AG20443 (cell line): Measurements from ENCODE around the gene MX2.
"Not testable (repeated sequence)": the region's sequence is repeated elsewhere in the genome, so short reads cannot be mapped to it uniquely, and the experiment has no call there.

ENCODE experiments used
- DNase-seq: peaks from one replicate; pipeline ENCODE4 v3.0.0; 2012; ENCODE audit warnings: low spot score, mixed read lengths

MX2 gene

GRCh38 chr21:41411449-41412089 is 49.7 kb downstream of the MX2 start:
- DNase-seq: no peak

GRCh38 chr21:41417505-41417904 is 55.7 kb downstream of the MX2 start:
- DNase-seq: not testable (repeated sequence)

GRCh38 chr21:41418393-41418792 is 56.6 kb downstream of the MX2 start:
- no peak for DNase-seq

- no peak for DNase-seq
Observed at GRCh38 chr21:41418956-41419680, 57.3 kb downstream of the MX2 start.

- peak; percentile 89 for DNase-seq
Observed at GRCh38 chr21:41419921-41420862, 58.4 kb downstream of the MX2 start.

DNA sequence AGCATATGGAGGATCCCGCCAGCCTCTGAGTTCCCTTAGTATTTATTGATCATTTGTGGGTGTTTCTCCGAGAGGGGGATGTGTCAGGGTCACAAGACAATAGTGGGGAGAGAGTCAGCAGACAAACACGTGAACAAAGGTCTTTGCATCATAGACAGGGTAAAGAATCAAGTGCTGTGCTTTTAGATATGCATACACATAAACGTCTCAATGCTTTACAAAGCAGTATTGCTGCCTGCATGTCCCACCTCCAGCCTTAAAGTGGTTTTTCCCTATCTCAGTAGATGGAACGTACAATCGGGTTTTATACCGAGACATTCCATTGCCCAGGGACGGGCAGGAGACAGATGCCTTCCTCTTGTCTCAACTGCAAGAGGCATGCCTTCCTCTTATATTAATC is 59.2 kb downstream of the MX2 start:
- DNase-seq: not testable (repeated sequence)

DNA sequence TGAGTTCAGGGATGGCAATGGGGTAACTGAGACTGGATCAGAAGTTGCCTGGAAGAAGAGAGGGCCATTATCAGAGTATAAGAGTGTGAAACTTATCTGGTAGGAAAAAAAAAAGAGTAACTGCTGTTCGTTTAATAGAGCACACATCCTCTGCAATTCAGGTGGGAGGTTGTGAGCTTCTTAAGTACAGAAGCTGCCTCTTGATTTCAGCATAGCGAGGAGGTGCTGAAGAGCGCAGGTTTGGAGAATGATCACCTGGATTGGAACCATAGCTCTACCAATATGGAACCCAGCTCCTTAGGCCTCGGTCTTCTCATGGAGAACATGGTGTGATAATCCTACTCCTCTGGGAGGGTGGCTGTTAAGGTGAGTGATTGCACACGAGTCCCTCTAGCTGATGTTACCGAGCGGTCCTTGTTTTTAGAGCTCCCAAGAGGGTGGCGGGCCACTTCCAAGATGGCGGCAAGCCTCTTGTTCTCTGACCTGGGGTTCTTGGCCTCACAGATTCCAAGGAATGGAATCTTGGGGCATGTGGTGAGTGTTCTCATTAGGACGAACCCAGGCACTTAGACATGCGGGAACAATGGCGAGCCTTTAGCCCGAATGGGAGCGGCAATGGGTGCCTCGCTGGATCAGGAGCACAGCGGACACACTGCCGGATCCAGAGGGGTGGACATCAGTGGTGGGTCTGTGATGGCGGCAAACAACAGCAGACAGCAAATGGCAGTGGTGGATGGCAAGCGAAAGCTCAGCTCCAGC is 60.9 kb downstream of the MX2 start:
- DNase-seq: no peak

DNA sequence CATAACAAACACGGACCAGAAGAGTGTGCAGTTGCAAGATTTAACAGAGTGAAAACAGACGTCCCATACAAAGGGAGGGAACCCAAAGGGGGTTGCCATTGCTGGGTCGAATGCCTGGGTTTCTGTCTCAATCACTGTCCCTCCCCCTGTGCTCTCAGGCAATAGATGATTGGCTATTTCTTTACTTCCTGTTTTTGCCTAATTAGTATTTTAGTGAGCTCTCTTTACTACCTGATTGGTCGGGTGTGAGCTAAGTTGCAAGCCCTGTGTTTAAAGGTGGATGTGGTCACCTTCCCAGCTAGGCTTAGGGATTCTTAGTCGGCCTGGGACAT is 61.4 kb downstream of the MX2 start:
- not testable (repeated sequence) for DNase-seq

- no peak for DNase-seq
Observed at GRCh38 chr21:41425588-41425953, 63.7 kb downstream of the MX2 start.

GRCh38 chr21:41425954-41426675 is 64.3 kb downstream of the MX2 start, which contains the start of gene MX1:
MX1 (plus strand) TSS chr21:41426239; CDS start chr21:41432071, 5,832 bp downstream.
- peak; percentile 62 for DNase-seq

- no peak for DNase-seq
Observed at GRCh38 chr21:41426676-41427404, 65.0 kb downstream of the MX2 start.

- no peak for DNase-seq
Observed at GRCh38 chr21:41427556-41427955, 65.7 kb downstream of the MX2 start.

DNA sequence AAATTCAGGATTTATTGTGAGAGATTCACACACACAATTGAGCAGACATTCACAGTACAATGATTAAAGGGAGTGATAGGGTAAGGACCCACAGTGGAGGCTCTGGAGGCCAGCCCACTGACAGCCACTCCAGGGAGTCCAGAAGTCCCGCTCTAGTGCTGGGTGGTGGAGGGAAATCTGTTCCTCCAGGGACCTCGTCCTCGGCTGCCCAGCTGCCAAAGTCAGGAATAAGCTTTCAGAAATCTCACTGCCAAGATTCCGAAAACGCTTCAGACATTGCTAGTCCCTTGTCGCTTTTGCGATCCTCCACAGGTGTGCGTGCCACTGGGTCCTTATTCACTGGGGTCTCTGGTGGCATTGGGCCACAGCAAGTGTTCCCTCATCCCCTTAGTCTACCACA is 66.5 kb downstream of the MX2 start:
- DNase-seq: no peak

DNA sequence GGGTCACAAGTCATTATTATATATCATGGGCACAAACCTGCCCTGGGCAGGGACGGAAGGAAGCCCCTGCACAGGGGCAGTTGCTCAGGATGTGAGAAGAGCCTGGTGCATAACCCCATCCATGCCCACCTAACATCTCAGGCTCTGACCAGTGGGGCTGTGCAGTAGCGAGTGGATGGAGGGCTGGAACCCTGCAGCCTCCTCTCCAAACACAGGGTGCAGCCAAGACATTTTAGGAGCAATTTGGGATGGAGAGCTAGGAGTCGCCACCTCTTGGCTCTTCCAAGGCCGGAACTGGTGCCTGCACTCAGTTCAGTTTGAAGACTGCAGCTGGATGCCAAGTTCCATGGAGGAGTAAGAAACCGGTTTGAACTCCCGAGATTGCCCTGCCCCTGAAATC is 67.0 kb downstream of the MX2 start:
- no peak for DNase-seq

DNA sequence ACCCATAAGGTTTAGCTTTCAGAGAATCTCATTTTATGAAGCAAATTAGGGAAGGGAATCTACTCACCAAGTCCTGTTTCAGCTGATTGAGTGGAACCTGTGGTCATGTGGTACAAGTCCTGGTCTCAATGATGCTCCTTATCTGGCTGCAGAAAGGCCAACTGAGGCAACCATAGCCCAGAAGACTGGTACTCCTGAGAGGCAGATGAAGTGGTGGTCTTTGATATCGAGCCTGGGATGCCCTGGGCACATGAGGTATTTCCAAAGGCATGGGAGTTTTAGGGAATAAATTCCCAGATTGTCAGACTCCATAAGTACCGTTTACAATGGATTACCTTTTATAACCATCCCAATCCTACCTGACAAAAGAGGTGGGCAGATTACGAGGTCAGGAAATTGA is 67.5 kb downstream of the MX2 start:
- DNase-seq: no peak

DNA sequence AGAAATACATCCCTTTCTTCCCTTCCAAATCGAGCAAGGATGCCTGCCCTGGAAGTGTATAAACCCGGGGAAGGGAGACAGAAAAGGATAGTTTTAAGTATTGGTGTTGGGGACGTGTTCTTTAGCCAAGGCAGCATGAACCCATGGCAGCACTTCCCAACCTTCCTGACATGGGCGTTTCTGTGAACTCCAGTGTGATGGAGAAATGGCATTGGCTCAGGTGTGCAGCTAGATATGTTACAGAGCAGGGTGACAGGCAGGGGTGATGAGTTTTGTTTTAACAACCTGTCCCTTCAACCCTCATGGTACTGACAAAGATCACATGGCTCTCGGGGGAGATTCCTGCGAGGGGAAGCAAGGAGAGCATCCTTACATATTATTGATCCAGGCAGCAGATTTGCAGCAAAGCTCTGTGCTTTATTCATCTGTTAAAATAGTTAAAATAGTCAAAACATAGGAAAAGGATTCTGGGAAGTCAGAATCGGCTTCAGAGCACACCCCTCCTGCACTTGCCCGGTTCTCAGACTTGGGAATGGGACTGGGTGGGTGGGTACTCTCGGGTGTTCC is 68.2 kb downstream of the MX2 start:
- no peak for DNase-seq

DNA sequence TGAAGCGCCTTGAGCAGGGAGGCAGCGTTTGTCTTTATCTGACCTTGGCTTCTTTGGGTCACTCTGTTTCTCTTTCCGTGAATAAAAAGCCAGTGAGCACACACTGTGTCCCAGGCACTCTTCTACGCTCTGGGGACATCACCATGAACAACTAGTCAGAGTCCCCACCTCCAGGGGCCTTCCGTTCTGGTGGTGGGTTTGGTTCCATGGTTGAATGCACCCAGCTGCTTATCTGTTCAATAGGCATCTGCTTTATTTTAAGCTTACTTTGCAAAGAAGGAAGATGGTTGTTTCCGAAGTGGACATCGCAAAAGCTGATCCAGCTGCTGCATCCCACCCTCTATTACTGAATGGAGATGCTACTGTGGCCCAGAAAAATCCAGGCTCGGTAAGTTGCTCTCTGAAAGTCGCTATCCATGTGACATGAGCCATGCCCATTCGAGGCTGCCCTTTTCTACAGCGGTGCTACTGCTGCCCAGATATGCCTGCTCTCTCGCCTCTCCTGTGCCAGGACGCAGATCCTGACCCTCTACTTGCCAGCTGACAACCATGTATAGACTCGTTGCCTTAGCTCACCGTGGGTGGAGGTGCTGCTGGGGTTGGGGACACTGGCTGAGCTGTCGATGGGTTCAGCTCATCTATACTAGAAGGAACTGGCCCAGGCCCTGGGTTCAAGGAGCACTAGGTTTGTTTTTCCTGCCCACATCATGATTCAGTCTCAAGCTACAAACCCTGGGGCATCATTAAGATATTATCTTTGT is 70.1 kb downstream of the MX2 start:
- DNase-seq: no peak

GRCh38 chr21:41432562-41433460 is 71.0 kb downstream of the MX2 start:
- no peak for DNase-seq

DNA sequence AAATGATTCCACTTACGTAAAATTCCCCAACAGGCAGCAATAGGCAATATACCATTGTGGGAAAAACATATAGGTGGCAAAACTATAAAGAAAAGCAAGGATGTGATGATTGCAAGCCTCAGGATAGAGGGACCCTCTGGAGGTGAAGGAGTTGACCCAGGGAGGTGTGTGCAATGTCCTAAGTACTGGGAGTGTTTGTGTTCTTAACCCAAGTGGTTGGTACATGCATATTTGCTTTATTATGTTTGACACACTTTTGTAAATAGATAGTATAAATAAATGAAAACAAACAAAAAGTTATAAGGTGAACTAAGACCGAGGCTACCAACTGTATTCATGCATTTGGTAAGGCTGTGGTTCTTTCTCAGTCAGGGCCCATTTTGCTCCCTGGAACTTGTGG is 71.7 kb downstream of the MX2 start:
- DNase-seq: no peak
